DMS153 treated with DMSO at 0.1 percent for 48 hours (cell line): Measurements from ENCODE around the gene CTIF.

Experiments
- DNase-seq: peaks from one replicate; lab custom pipeline; 2025; ENCODE audit not compliant: unreplicated experiment; lab: John Stamatoyannopoulos, UW

The CTIF gene

DNA sequence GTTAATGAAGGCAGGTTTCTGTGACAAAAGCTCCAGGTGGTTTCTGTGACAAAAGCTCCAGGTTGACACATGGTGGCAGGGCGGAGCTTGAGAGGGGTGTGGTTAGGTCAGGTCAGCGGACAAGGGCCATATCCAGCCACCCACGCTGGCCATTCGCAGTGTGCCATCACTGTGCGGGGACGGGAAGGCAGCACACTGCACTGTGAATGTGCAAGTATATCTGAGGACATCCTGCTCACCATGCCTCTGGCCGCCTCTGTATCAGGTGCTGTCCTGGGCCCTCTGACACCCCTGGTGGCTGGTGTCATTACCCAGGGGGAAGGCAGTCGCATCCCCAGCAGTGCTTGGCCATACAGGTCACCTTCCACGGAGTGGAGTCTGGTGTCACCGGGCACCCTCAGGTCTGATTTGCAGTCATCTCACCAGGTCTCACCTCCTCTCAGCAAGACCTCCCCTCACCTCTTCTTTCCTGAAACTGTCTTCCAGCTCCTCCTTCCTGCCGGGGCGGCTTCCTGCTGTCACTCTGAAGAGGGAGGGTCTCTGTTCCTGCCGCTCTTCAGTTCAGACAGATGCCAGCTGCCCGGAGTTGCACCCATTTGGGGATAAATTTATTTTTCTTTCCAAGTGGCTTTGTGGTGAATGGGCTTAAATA lies 34.9 kb downstream of the CTIF start:
- no peak for DNase-seq

- no peak for DNase-seq
Measured at GRCh38 chr18:48574667-48575300, 36.0 kb downstream of the CTIF start.

GRCh38 chr18:48575301-48575657 lies 36.4 kb downstream of the CTIF start:
- DNase-seq = no peak

GRCh38 chr18:48575658-48576456 lies 37.0 kb downstream of the CTIF start:
- DNase-seq = no peak

GRCh38 chr18:48576457-48576771 lies 37.6 kb downstream of the CTIF start:
- no peak for DNase-seq

DNA sequence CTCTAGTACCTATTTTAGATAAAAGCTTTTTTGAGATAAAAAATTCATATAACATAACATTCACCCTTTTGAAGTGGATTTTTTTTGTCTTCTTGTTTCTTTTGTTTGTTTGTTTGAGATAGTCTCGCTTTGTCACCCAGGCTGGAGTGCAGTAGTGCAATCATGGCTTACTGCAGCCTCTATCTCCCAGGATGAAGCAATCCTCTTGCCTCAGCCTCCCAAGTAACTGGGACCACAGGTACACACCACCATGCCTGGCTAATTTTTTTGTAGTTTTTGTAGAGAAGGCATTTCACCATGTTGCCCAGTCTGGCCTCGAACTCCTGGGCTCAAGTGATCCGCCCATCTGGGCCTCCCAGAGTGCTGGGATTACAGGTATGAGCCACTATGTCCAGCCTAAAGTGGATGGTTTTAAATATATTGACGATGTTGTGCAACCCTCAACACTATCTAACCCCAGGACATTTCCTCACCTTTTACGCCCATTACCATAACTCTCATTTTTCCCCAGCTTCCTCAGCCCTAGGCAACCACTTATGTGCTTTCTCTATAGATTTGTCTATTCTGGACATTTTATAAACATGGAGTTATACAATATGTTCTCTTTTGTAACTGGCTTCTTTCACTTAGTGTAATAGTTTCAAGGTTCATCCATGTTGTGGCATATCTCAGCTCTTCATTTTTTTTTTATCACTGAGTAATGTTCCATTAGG lies 38.8 kb downstream of the CTIF start:
- DNase-seq = no peak

DNA sequence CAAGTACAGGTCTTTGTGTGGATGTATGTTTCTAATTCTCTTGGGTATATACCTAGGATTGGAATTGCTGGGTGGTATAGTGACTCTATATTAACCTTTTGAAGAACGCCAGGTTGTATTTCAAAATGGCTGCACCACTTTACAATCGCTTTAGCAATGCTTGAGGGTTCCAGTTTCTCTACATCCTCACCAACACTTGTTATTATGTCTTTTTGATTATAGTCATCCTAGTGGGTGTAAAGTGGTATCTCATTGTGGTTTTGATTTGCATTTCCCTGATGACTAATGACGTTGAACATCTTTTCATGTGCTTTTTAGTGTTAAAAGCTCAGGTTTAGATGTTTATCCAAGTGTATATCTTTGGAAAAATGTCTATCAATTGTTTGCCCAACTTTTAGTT lies 39.5 kb downstream of the CTIF start:
- DNase-seq = no peak

- DNase-seq = no peak
Measured at GRCh38 chr18:48580066-48580465, 41.2 kb downstream of the CTIF start.

DNA sequence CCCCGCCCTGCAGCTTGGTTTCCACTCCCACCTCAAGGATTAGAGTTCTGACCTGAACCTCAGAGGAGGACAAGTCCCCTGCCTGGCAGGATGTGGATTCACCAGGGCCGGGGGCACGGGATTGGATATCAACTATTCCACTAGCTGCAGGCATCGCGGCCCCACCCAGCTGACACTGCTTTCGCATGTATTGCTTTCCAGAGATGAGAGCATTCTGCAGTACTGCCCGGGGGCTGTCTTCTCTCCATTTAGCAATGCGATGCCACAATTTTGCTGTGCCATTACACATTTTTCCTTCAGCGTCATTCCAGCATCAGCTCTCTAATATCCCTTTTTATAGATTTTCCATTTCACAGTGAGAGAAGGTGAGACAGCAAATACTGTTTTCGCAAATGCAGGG lies 42.0 kb downstream of the CTIF start:
- DNase-seq = no peak

DNA sequence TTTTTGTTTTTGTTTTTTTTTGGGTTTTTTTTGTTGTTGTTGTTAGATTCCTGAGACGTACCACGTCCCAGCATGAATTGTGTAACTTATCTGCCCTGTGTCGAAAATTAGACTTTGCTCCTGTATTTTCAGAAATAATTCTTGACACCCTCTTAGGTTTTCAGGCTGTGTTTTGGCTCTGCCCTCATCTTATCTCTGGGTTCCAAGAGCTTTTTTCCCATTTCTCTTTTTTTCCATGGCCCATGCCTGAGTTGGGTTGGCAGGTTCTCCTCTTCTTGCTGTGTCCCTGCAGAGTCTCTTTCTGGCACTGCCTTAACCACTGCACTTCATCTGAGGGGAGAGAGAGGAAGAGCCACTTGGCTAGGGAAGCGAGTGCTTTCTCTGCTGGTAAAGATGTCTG lies 42.4 kb downstream of the CTIF start:
- DNase-seq = no peak

DNA sequence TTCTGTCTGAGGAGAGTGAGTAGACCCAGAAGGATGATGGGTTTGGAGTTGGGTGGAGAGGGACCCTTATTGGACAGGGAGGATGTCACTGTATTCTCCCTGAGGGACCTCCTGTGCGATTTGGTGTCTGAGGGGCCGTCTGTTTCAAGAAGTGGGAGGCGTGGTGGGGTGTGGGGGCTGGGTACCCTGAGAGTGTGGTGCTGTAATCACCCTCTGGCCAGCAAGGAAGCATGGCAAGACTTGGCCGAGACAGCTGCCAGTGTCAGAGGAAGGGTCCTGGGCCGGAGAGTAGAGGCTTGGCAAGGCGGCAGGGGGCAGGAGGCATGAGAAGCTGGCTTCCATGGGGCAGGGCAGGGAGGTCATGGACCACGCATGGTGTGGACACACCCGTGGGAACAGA lies 43.1 kb downstream of the CTIF start:
- no peak for DNase-seq

GRCh38 chr18:48582946-48583345 lies 44.1 kb downstream of the CTIF start:
- DNase-seq = no peak

DNA sequence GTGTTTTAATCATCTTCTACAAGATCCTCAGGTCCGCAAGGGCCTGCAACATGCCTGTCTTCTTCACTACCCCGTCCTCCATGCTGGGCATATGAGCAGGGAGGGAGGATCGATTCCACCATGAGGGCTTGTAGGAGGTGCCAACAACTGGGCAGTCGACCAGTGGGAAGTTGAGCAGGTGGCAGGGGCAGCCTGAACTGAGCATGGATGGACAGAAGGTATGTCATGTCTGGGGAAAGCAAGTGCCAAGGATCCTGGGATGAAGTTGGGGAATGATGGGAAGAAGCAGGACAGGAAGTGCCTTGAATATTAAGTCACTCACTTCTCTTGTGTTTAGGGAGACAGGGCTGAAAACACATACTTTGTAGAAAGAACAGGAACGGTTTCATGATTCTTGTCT lies 44.7 kb downstream of the CTIF start:
- no peak for DNase-seq

DNA sequence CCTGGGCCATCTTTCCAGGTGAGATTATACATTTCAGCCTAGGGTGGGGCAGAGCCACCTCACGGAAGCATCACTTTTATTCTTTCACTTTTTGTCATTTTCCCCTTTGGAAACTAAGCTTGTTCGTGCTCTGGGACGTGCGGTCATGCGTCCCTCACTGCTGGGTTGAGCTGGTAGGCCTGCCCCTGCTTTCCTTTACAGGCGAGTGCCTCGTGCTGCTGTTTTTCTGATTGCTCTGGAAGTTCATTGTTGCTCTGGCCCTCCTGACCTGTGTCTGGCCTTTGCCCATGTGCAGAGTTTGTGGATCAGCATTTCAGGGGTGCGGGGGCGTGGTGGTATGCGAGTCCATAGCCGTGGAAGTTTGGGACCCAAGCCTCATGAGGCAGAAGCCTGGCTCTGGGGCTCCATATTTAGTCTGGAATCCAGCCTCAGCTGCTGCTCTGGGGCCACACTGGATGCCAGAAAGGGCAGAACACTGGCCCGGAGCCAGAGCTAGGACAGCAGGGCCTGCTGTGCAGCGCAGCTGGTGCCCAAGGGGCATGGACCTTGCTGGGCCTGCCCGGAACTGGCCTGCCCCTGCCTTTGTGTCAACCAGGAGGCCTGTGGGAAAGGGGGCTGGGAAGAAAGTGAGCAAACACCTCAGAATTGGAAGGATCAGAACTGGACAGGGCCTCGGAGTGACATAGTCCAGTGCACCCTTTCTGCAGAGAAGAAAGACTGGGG lies 51.1 kb downstream of the CTIF start:
- no peak for DNase-seq

- DNase-seq = no peak
Measured at GRCh38 chr18:48590678-48591077, 51.8 kb downstream of the CTIF start.

GRCh38 chr18:48592540-48593171 lies 53.8 kb downstream of the CTIF start:
- DNase-seq = no peak

DNA sequence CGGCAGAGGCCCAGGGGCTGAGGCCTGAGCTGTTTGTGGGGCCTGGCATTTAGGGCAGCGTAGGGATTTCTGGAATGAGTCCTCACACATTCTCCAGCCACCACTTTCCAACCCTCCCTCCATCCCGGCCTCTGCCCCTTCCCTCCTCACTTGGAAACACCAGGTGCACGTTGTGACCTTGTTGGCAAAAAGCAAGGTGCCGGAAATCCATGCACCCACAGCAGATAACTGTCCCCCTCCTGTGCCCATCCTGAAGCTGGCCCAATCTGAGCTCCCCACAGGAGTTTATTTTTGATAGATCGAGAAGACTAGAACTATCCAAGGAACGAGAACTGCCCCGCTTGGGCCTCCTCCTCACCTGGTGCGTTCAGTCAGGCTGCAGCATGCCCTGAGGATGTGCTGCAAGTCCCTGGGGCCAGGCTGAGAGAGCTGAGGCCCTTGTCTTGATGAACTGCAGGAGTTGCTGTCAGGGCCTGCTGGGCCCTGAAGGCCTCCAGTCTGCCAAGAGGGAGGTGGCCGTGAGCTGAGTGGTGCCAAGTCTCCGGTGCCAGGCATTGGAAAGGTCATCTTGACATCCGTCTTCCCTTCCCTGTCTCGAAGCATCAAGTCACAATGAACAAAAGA lies 55.8 kb downstream of the CTIF start:
- no peak for DNase-seq

DNA sequence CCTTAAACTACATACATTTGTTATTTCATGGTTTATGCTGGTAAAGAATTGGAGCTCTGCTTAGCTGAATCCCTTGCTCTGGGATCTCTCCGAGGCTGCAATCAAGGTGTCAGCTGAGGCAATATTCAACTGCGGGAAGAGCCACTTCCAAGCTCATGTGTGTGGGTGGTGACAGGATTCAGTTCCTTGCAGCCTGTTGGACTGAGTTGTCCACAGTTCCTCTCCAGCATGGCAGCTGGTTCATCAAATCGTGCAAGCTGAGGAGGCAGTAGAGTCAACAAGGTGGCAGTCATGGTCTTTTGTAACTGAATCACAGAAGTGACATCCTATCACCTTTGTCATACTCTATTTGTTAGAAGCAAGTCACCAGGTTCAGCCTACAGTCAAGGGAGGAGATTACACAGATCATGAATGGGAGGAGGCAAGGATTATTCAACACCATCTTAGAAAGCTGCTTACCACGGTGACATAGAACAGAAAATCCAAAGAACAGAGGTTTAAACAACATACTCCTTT lies 56.9 kb downstream of the CTIF start:
- DNase-seq = no peak

DNA sequence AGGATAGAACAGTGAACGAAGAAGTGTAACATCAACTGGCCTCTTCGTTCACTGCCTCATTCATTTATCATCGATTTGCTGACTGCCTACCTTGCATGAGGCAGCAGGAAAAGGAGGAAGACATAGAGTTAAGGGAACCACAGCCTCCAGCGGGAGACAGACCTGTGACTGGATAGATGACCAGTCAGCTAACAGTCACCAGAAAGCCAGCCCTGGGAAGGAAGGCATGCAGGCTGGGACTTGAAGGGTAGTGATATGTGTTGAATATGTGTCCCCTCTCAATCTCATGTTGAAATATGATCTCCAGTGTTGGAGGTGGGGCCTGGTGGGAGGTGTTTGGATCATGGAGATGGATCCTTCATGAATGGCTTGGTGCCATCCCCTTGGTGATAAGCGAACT lies 58.3 kb downstream of the CTIF start:
- DNase-seq = no peak

DNA sequence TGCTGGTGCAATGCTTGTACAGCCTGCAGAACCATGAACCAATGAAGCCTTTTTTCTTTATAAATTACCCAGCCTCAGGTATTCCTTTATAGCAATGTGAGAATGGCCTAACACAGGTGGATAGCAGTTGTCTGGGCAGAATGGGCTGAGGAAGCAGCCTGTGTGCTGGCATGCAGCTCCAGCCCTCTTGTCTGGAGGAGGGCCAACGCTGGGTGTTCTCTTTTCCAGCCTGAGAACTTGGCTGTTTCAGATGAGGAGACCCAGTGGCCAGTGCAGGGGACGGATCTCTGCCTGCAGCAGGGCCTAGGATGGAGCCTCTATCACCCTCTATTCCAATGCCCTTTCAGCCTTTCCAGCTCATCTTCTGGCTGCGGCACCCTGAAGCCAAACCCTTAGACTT lies 58.8 kb downstream of the CTIF start:
- no peak for DNase-seq
